NCI-H345 treated with DMSO at 0.1 percent for 48 hours (cell line): ENCODE measurements around the gene NUAK2.
A peak's percentile ranks its signal among the peaks of the same experiment; 100 is the strongest.

Experiments
- DNase-seq: peaks from one replicate; lab custom pipeline; 2025; ENCODE audit not compliant: unreplicated experiment; lab: John Stamatoyannopoulos, UW

Gene NUAK2

DNA sequence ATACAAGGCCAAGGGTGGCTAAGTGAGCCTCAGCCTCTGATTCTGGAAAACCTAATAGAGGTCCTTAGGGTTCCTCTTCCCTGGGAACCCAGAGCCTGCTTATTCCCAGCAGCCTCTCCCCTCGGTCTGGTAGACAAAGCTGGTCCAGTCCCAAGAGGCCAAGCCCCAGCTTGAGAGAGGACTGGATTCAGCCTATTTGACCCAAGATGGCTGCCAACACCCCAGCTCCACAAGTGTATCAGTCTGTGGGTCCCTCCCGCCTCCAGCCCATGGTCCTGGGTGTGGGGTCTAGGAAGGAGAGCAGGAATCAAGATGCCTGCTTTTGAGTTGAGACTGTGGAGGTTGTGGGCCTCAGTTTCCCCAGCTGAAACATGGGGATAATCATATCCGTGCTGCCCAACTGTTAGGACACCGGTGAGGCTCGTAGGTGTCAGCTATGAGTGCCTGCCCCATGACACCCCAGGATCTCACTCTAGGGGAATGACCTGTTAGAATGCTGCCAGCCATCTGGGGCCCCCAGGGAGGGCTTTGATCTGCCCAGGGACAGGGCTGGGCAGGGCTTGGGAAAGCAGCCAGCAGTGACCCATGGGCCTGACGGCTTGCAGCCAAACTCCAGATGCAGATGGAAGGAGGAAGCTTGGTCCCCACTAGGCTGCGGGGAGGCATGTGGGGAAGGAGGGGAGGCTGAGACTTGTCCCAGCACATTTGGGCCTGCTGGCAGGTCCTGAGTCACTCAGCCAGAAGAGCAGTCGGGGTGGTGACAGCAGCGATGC is 45.4 kb downstream of the NUAK2 start:
- no peak for DNase-seq

GRCh38 chr1:205275133-205275532 is 46.4 kb downstream of the NUAK2 start:
- peak; percentile 73 for DNase-seq

DNA sequence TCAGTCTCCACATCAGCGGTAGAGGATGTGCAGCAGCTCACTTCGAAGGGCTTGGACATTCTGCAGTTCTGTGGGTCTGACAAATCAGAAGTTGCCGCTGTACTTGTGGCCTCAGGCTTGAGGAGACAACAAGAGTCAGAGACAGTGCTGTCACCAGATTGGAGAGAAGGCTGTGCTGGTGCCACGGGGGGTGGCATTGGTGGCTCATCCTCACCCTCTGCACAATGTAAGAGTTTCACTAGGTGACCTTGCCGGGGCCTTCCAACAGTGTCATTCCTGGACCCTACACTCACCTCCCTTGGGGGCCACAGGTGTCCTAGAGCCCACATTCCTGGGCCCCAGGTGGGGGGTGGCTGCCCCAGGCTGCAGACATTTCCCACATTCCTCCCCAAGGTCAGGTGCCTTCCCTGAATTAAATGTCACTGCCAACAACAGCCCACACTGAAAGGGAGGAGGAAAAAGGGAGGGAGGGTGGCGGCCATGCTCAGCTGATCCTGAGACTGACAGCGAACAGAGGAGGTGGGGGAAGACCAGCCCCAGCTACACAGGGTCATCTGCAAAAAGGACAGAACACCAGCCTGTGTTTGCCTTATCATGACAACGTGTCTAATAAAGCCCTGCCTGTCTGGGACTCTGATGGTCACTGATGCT is 47.4 kb downstream of the NUAK2 start:
- DNase-seq, result no peak

DNA sequence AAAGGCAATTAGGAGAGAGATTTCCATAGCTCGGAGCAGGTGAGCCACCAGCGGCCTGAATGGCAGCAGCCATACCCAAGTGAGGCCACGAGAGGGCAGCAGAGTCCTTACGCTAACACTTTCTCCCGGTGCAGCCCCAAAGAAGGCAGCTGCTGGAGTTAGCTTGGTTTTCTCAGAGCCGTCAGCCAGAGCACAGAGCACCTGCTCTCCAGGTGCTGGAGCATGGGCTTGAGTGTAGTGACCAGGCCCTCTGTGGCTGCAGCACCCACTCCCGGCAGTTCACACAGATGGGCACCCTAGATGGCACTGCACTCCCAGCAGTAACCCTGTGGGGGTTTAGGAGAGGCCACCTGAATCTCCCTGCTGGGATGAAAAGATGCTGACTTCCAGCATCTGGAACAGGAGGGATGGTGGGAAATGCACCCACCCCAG is 48.0 kb downstream of the NUAK2 start:
- peak; percentile 60 for DNase-seq

DNA sequence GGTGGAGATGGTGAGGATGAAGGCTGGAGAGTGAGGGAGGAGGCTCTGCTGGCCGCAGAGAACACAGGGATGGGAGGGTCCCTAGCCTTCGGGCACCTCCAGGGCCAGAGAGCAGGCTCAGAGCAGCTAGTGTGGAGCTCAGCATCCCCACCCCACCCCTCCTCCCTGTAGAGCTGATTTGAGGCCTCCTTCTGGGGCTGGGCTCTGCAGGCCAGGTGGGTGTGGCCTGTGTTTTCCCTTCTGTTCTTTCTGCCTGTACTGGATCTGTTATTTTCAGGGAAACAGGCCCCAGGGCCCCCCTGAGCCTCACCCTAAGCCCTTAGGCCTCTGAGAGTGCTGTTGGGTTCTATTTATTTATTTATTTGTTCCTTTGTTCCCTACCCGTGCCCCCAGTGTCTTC is 49.0 kb downstream of the NUAK2 start:
- no peak for DNase-seq

- DNase-seq, result no peak
Measured at GRCh38 chr1:205271745-205272144, 49.8 kb downstream of the NUAK2 start.

- DNase-seq, result no peak
Measured at GRCh38 chr1:205271277-205271676, 50.3 kb downstream of the NUAK2 start.

DNA sequence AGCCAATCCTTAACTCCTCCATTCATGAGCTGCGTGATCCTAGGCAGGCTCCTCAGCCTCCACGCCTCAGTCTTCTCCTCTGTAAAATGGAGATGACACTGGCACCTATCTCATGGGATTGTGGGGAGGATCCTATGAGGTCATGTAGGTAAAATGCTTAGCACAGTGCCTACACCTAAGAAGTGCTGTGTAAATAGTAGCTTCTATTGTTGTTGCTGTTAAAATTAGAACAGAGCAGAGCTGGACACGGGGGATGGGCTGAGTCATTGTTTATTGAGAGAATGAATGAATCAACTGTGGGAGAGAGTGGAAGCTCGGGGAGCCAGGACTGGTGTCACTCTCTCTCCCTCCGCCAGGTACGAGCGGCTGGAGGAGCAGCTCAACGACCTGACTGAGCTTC is 50.8 kb downstream of the NUAK2 start:
- peak; percentile 15 for DNase-seq

- no peak for DNase-seq
Measured at GRCh38 chr1:205270271-205270670, 51.3 kb downstream of the NUAK2 start.

DNA sequence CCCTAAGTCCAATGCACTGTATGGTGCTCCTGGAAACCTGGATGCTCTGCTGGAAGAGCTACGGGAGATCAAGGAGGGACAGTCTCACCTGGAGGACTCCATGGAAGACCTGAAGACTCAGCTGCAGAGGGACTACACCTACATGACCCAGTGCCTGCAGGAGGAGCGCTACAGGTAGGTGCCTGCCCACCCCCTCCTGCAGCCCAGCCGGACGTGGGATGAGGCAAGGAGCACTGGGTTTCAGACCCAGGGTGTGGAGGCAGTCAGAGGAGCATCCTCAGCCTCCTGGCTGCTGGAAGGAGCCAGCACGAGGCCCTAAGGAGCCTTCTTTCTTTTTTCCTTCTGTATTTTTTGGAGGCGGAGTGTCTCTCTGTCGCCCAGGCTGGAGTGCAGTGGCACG is 51.8 kb downstream of the NUAK2 start:
- no peak for DNase-seq

DNA sequence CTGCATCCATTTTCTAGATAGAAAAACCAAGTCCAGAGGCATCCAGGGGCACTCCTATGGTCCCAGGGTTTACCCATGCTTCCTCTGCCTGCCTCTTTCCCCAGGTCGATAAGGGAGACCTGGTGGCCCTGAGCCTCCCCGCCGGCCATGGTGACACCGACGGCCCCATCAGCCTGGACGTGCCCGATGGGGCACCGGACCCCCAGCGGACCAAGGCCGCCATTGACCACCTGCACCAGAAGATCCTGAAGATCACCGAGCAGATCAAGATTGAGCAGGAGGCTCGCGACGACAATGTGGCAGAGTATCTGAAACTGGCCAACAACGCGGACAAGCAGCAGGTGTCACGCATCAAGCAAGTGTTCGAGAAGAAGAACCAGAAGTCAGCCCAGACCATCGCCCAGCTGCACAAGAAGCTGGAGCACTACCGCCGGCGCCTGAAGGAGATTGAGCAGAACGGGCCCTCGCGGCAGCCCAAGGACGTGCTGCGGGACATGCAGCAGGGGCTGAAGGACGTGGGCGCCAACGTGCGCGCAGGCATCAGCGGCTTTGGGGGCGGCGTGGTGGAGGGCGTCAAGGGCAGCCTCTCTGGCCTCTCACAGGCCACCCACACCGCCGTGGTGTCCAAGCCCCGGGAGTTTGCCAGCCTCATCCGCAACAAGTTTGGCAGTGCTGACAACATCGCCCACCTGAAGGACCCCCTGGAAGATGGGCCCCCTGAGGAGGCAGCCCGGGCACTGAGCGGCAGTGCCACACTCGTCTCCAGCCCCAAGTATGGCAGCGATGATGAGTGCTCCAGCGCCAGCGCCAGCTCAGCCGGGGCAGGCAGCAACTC is 52.5 kb downstream of the NUAK2 start:
- DNase-seq, result no peak

- no peak for DNase-seq
Measured at GRCh38 chr1:205267306-205267902, 54.1 kb downstream of the NUAK2 start.

- DNase-seq, result no peak
Measured at GRCh38 chr1:205266611-205267305, 54.8 kb downstream of the NUAK2 start.

DNA sequence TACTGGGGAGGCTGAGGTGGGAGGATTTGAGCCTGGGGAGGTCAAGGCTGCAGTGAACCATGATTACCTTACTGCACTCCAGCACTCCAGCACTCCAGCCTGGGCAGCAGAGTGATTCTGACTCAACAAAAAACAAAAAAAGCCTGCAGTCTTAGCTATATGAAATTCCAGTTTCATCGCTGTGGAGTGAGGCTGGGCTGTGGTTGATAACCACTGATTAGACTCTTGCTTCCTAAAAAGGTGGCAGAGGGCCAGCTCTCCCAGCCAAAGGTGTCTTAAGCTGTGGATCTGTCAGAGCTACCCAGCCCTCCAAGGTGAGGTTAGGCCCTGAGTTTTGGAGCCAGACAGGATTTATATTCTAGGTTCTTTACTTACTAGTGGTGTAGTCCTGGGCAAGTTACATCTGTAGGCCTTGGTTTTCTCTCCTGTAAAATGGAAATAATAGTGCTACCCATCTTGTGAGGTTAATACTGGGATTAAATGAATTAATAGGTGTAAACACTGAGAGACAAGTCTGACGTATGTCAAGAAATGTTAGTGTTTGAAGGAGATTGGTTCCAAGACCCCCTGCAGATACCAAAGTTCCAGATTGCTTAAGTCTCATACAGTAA is 57.9 kb downstream of the NUAK2 start:
- DNase-seq, result no peak

- DNase-seq, result no peak
Measured at GRCh38 chr1:205262731-205263171, 58.8 kb downstream of the NUAK2 start.

DNA sequence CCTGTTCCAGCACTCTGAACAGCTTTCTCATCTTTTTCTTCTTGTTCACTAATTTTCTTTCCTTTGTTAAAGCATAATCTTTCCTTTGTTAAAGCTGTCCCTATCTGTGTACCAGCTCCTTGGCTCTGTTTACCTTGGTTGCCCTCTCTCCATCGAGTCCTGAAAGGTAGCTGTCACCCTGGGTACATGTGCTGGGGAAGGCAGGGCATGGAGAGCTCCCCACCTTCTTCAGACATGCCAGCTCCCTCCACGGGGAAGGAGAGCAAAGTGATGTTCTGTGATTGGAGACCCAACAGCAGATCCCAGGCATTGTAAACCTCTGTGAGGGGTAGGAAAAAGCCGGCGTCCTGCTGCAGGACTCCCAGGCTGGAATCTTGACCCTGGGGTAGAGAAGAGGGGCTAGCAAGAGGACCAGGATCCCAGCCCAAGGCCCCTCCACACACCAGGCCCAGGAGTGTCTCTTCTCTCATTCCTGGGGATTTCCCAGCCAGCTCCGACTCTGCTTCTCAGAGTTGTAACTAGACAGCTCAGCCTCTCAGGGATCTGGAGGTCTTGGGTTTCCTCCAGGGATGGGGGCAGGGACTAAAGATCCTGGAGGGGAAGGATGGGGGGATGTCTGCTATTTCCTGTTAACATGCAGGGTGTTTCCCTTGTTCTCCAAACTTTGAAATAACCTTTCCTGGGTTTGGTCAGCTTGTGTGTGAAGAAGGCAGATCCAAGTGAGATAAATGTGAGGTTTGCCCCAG is 59.4 kb downstream of the NUAK2 start:
- DNase-seq, result no peak

GRCh38 chr1:205260948-205261732 is 60.4 kb downstream of the NUAK2 start:
- no peak for DNase-seq

DNA sequence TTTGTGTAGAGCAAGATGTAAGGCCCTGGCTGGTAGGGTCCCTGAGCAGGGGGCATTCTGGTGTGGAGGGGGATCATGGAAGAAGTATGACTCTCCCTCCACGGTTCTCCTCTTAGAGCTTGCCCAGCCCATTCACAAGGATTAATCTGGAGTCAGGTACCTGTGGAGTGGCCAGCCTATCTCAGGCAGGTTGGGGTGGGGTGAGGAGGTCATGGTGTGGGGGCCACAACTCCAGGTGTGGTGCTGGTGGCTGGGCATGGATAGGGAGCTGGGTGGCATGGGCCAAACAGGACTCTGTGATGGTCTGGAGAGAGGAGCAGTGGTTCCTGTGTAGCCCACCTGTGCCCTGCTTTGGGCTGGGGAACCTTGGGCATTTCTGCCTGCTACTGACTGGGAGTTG is 61.5 kb downstream of the NUAK2 start:
- no peak for DNase-seq

DNA sequence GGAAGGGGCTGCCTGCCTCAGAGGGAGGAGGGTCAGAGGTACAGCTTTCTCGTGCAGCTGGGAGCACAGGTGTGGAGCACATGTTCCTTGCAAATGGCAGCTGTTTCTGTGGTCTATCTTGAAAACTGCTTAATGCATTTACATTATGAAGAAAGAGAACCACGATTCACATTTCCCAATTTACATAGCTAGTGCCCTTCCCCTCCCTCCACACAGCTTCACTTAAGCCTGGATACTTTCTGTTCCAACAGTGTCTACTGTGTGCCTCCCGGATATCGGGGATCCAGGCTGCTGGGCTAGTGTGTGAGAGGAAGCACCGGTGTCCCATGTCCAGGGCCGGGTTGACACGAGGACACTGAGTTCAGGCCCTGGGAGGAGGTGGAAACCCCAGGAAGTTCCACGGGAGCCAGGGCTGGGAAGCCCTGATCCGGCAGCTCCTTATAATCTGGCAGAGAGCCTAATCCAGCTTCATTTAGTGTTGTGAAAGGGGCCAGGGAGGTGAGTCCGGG is 62.2 kb downstream of the NUAK2 start:
- no peak for DNase-seq
